HG02870 (cell line): ENCODE measurements around the gene ACSM4.
"Not testable (repeated sequence)": the region's sequence is repeated elsewhere in the genome, so short reads cannot be mapped to it uniquely, and the experiment has no call there.

Source experiments
- ATAC-seq: cut with Tn5 transposase; IDR thresholded peaks from one replicate; pipeline ENCODE4 v1.9.1; 2021; ENCODE audit warnings: mild to moderate bottlenecking, moderate library complexity; ENCODE audit not compliant: unreplicated experiment

The ACSM4 gene

DNA sequence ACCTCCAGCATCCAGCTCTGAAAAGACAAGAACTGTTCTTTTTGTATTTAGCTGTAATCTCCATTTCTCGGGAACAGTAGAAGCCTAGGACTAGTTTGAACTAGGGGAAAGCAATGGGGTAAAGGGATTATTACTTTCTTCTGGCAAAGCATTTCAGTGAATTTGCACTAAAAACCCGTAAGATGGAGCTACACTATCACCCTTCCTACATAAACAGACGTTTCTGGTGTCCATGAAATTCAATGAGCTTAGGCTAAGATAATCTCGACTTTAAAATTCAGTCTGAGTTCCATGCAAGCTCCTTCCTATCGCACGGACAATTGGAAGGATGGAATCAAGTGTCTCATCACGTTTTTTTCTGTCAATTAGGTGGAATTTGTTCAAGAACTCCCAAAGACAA lies 24.0 kb downstream of the ACSM4 start:
- ATAC-seq: no peak

DNA sequence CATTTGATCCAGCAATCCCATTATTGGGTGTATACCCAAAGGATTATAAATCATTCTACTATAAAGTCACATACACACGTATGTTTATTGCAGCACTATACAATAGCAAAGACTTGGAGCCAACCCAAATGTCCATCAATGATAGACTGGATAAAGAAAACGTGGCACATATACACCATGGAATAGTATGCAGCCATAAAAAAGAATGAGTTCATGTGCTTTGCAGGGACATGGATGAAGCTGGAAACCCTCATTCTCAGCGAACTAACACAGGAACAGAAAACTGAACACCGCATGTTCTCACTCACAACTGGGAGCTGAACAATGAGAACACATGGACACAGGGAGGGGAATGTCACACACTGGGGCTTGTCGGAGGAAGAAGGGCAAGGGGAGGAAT lies 33.9 kb downstream of the ACSM4 start:
- not testable (repeated sequence) for ATAC-seq

DNA sequence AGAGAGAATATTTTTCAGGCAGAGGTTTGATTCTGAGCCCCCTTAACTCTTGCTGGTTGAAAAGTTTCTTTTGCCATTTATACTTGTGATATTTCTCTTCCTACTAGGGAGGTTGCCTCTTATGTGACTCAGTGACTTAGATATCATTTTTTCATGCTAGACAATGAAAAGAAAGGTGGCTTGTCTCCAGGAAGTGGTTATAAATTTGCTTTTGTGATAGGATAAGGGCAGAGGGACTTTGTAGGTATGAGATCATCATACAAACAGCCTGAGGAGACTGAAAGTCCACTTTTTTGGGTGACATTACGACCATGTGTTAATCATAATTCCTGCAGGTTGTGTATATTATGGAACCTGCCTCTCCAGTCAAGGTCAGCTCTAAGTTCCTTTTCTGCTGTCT lies 35.8 kb downstream of the ACSM4 start:
- ATAC-seq: no peak

DNA sequence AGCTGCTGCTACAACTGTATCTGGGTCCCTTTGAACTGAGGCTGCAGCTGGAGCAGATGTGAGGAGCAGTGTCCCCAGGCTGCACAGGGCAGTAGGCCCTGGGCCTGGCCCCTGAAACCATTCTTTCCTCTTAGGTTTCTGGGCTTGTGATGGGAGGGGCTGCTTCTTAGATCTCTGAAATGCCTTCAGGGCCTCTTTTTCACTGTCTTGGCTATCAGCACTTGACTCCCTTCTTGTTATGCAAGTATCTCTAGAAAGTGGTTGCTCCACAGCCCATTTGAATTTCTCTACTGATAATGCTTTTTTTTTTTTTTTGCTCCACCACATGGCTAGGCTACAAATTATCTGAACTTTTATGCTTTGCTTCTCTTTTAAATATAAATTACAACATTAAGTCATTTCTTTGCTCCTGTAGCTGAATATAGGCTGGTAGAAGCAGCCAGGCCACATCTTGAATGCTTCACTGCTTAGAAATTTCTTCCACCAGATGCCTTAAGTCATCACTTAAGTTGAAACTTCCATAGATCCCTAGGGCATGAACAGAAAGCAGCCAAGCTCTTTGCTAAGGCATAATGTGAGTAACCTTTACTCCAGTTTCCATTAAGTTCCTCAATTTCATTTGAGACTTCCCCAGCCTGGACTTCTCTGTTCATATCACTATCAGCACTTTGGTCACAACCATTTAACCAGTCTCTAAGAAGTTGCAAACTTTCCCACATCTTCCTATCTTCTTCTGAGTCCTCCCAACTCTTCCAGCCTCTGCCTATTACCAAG lies 41.1 kb downstream of the ACSM4 start:
- ATAC-seq: no peak

DNA sequence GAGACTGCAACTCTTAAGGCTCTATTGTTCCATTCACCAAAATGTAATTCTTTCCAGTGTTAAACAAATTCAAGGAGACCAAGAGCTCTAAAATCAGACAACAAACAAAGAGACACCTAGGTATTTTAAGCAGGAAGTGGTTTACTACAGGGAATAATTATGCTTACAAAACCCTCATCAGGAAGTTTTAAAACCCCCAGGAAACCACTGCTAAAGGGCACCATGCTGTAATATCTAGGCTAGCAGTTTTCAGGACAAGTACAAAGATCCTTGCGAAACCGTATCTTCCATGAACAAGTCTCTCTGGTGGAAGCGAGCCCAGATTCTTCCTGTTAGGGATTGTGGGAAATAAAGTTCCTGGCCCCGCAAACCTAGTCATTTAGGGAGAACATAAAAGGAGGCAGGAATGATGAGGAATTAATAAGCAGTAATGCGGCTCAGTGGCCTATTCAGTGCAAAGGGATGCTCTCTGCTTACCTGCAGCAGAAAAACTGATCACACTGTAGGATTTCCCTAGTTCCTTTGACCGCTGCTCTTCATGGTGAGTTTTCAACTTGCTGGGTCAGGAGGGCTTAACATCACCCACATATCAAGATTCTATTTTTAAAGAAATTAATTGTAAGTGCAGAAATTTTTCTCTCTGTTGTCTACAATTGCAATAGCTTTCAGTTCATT lies 42.8 kb downstream of the ACSM4 start:
- ATAC-seq: no peak

DNA sequence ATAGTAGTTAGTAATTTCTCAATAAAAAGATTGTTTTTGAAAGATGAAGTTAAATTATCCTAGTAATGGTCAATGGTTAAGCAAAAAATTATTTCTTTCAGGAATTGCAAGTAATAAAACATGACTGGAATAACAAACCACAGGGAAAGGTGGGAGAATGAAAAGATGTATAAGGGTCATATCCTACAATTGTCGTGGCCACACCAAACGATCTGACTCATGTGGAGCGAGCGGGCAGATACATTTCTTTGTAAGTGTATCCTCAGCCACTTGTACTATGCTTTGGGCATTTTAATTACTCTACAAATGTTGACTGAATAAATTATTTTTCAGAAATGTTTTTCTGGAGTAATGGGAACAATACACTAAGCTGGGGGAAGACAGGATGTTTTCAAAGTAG lies 45.5 kb downstream of the ACSM4 start:
- no peak for ATAC-seq

DNA sequence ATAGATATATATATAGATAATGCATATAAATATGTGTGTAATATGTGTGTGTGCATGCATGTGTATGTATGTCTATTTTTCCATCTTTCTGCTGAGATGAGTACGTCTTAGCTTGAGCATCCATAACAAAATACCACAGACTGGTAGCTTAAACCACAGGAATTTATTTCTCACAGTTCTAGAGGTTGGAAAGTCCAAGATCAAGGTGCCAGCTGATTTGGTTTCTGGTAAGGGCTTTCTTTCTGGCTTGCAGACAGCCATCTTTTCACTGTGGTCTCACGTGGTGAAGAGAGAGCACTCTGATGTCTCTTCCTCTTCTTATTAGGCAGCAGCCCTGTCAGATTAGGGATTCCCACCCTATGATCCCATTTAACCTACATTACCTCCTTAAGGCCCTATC lies 47.3 kb downstream of the ACSM4 start:
- ATAC-seq: no peak

DNA sequence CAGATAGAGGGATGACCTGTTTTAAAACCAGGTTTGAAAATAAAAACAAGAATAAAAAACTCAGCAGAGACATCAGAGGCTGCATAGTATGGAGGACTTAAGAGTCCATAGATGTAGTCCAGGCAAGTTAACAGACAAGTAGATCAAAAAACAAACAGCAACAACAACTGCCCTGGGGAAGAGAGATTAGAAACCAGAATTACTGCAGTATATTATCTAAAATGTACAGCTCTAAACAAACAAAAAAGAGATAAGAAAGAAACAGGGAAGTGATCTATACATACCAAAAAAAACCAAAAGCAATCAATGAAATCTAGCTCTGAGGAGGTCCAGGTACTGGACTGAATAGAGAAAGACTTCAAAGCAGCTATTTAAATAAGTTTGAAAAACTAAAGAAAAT lies 48.8 kb downstream of the ACSM4 start:
- no peak for ATAC-seq

DNA sequence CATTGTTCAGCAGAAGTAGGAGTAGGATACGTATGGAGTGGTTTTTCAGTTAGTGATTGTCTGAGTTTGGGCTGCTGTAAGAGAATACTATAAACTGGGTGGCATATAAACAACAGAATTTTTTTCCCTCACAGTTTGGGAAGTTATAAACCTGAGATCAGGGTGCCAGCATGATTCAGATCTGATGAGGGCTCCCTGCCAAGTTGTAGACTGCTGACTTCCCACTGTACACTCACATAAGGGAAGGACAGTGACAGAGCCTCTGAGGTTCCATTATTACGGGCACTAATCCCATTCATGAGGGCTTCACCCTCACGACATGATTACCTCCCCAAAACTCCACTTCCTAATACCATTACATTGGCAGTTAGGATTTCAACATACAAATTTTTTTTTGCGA lies 50.7 kb downstream of the ACSM4 start:
- ATAC-seq: no peak

DNA sequence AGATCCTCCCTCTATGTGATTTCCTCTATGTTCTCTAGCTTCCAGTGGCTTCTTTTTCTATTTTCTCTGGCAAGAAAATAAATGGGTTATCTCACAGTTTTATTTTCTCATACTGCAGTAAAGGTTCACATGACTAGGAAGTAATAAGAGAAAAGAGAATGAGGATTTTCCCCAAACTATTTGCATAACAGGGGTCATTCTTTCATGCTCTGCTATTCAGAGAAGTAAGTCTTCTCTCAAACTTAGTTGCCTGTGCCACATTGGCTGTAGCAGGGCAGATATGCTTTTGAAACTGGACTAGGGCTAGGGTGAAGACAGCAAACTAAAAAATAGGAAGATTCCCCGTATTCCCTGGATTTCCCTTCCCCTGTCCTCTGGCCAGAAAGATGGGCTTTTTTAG lies 57.4 kb downstream of the ACSM4 start:
- ATAC-seq: no peak

DNA sequence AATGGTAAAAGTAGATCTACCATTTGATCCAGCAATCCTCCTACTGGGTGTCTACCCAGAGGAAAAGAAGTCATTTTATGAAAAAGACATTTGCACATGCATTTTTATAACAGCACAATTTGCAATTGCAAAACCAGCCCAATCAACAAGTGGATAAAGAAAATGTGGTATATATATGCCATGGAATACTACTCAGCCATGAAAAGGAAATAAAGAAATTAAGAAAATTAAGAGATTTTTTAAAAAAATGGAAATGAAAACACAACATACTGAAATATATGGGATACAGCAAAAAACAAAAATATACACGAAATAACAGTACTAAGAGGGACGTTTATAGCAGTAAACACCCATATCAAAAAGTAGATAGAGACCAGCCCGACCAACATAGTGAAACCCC lies 58.9 kb downstream of the ACSM4 start:
- ATAC-seq: no peak

DNA sequence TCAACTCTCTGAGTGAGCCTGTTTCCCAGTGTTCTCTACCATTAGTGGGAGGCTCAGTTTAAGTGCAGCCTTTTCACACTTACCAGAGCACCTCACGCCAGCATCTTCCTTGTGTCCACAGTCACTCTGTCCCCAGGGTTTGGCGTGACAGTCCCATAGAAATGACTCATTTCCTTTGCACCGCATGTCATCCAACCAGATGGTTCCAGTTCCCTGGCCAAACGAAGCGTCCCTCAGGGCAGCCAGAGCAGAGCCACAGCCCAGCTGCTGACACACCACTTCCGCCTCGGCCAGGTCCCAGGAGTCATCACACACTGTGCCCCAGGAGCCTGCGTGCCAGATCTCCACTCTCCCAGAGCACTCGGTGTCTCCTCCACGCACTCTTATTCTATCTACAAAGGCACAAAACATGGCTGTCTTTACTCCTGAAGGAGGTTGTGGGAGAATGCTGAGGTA lies 65.4 kb downstream of the ACSM4 start:
- ATAC-seq: no peak

DNA sequence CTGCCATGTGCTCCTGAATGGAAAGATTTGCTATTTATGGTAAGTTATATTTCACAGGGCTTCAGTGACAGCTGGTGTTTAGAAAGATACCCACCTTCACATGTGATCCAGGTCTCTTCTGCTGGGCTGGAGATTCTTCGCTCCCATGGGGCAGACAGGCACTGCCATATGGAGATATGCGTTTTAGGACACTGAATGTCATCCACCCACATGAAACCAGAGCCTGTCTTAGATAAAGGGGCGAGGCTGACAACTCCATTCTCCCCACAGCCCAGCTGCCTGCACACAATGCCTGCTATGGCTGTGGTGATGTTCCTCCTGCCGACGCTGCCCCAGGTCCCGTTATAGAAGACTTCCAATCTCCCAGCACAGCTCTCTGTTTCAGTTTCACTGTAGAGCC lies 69.4 kb downstream of the ACSM4 start:
- no peak for ATAC-seq

DNA sequence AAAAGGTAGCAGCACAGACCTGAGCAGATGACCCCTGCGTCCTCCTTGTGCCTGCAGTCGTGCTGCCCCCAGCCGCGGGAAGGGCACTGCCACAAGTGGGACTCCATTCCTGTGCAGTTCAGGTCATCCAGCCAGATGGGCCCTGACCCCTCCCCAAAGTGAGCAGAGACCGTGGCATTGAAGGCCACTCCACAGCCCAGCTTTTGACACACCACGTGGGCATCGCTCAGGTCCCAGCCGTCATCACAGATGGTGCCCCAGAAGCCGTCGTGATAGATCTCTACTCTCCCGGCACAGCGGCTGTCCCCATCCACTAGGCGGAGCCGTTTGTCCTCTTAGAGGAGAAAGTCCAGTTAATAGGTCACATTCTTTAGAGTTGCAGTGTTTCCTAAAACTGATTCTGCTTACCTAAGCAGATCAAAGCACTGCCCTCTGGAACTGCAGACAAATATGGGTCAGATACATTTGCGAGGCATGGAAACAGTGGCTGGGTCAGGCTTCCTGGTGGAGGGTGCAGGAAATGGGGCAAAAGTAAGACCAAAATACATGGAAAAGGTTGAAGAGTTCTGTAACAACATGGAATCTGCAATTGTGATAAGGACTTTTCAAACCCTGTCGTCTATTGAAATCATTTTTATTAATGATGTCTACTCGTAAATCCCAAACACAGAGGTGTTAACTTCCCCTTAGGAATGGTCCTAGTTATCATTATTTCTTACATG lies 70.7 kb downstream of the ACSM4 start:
- no peak for ATAC-seq

DNA sequence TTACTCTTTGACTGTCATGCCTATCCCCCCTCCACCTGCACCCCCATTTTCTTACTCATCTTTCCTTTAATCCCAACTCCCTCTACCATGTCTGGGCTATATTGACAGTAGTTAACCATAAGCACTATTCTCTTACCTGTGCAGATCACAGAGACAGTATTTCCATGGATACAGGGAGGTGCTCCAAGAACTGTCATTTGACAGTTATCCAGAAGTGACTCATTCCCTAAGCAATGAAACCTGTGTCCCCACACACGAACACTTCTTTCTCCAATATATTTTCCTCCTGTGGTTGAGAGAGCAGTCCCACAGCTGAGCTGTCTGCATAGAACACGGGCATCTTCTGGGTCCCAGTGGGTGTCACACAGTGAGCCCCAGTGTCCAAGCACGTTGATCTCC lies 71.3 kb downstream of the ACSM4 start:
- no peak for ATAC-seq

DNA sequence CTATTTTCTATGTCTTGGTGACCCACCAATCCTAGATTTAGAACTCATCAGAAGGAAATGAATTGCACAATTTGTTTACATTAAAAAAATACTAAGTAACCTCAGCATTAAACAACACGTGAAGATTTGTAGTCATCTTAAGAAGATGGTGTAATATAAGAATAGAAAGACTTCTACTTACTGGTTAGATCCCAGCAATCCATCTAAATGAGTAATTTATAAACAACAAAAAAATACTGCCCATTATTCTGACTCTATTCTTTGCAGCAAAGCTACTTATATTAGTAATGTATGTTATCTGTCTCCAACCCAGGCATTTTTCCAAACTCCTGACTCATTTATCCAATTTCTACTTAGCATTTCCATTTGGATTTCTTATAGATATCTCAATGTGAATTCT lies 72.3 kb downstream of the ACSM4 start:
- no peak for ATAC-seq
